Heart left ventricle (tissue), 13 donors: ENCODE results near the gene ARPP21.

Experiments used
- CTCF ChIP-seq, 12 donors: fragments of 200-600 bp; sonication (generic) in 4 of 12; IDR thresholded peaks; one replicate each; pipeline versions ENCODE4 v1.5.0 to v1.8.0; 2018 to 2022; ENCODE audit warnings: antibody characterized with exemption in 12 of 12, mild to moderate bottlenecking in 5 of 12
- POLR2A ChIP-seq, 2 donors: fragments of 450-650 bp; IDR thresholded peaks; one replicate each; pipeline ENCODE4 v1.6.1; 2017; ENCODE audit warnings: antibody characterized with exemption in 2 of 2, mild to moderate bottlenecking in 2 of 2, moderate library complexity in 2 of 2
- donor health status: ischemic (EF 13 %, LVEDD 7.1; RV severe dilation, severe dysfunction).
- donor health status: DM: no; HTN: yes; CAD: no.
- donor health status: DM: no; HTN: no; CAD: no.
- donor health status: ischemic (EF 25% LVEDD 6.9; RV normal size, moderate dysfunction).
- donor health status: ischemic (EF 25% LVEDD 5.7; RV mildly dilated, moderate dysfunction).
- donor health status: ischemic (EF 35%, LVEDD 5.7; RV mildly dilated, moderate dysfunction).
- donor health status: nonischemic (EF 11% LVEDD 7.7; RV severe dilation, severe dysfunction).
- donor health status: DM: yes; HTN: yes; CAD: no.
- donor health status: PGD.
- donor health status: ischemic (EF 29% LVEDD 5.4; RV normal size, mild dysfunction).
- donor health status: nonischemic (EF 23%, LVEDD 6.1; RV moderate dilation, normal function).

DNA sequence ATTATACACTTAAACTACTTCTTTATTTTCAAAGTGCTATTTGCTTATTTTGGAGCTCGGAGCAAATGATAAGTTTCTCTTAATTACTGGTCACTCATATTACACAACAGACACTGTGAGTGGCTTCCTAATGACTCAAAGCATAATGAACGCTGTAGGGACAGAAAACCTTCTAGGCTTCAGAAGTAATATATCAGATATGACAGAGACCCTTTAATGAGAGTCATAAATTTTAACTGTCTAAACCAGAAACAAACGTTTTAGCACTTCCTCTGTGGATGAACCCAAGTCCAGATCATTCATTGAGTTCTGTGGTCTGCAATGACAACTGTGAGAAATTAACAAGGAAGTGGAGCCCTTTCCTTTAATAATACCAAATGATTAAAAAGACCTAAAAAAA lies 66.6 kb downstream of the ARPP21 start:
- no peak for TF ChIP-seq CTCF (IDR thresholded peaks at IDR 0.05)
- TF ChIP-seq POLR2A (IDR thresholded peaks at IDR 0.05), result no peak
